Activated CD4-positive, alpha-beta T cell treated with anti-CD3 and anti-CD28 coated beads, Interleukin-2, Interleukin-6, amounts not matched to agents 100 ng/mL and 50 ng/mL, durations not matched to agents 16 hours and 8 hours (primary cell): Measurements from ENCODE around the gene NR2E1.

Experiments used
- DNase-seq: peaks from one replicate; pipeline ENCODE4 v3.0.0-alpha.2; 2020

Gene NR2E1

GRCh38 chr6:108165714-108166663 lies at the start of gene NR2E1:
Gene NR2E1 (plus strand): TSS chr6:108166022. CDS start chr6:108166766, 744 bp downstream.
- DNase-seq, result no peak

- no peak for DNase-seq
Measured at GRCh38 chr6:108116546-108117426, 49.0 kb upstream of the NR2E1 start.

DNA sequence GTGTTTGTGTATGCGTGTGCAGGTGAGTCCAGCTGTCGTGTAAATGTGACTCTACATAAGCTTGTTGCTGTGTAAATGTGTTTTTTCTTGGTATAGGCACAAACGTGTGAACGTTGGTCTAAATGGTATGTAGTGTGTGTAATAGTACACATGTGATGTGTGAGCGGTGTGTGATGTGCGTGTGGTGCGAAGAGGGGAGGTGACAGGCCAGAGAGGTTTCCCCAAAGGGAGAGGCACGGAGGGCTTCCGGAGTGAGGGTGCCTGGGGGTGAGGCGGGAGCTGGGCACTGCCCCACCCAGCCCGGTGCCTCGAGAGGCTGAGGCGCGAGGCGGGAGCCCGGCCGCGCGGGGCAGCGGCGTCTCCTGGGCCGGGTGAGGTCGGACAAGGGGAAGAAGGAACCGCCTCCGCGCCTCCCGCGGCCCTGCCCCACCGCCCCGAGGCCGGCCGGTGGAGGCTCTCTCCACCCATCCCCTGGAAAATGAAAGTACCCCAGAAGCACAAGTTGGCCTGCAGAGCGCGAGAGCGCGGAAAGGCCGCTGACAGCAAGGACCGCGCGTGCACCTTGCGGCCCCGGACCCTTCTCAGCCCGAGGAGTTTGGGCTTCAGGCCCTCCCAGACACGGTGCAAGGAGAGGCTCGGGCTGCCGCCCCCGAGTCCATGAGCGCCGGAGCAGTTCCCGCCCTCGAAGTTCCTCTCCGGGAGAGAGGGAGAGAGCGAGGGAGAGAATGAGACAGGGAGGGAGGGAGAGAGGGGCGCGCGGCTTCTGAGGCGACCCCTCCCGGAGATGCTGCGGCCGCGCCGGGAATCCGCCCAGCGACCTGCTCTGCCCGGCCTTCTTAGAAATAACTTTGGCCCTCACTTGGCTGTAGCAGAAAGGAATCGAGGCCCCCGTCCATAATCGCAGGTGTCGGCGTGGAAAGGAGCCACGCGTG lies 48.1 kb upstream of the NR2E1 start:
- DNase-seq, result peak; percentile 22

DNA sequence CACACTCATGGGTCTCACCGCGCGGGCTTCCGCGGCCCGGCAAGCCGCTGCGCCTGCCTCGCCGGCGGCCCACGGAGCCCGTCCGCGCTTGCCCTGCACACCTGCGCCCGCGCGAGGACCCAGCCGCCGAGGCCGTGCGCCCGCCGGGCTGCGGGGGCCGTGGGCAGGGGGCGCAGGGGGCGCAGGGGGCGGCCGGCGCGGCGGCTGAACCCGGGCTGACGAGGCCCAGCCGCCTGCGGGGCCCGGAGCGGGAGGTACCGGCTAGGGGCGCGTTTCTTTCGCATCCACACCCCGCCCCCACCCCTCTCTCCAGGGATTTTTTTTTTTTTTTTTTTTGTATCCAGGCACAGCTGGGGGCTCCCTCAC lies 47.5 kb upstream of the NR2E1 start:
- DNase-seq, result no peak

DNA sequence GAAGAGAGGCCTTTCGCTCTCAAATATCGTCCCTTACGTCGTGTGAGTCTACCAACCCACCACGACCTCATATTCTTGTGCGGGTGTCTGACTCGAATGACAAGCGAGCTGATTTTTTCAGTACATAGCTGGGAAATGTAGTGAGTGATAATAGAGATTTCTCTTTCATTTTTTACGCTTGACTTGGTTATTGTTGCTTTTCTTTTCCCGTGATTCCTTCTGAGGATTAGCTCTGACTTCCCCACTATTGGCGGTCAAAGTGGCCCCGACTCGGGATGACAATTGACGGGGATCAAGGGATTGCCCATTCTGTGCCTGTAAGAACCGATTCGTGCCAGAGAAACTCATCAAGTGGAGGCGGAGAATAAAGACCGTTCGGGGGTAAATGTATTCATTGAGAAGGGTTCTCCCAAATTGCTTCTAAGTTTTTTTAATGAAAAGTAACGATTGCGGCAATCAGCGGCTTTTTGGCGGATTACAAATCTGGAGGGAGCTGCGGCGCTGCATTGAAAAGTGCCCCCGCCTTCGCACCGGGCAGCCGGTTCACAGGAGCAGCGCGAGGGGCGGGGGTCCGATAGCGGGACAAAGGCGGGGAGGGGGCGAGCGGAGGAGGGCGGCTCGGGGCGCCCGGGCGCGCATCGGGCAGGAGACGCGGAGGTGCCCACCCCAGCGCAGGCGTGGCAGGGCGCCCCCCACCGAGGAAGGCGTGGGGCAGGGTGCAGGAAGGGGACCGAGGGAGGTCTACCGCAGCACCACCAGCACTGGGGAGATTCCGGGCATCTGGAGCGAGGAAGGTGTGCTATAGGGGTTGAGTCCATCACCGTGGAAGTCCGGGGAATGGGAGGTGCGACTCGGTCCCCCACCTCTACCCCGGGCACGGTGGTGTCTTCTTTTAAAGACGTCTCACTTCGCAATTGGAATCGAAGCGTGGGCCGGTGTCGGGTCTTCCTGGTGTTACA lies 46.7 kb upstream of the NR2E1 start:
- no peak for DNase-seq

- DNase-seq, result no peak
Measured at GRCh38 chr6:108119769-108120141, 46.1 kb upstream of the NR2E1 start.

DNA sequence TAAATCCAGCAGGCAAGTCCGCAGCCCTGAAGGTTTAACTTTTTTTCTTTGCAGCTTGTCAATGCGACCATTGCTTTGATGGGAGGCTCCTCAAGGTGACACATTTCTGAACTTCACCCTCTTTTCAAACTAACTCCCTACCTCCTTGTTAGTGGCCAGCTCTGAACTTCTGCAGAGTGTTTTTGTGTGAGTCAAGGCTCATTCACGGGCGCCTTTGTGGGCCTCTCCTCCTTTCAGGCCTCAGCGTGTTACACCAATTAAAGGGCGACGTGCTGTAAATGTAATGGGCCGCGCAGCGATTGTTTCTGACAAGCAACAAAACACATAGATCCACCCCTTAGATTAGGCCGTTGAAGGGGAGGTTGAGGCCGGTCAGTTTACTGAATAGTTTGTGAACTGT lies 45.5 kb upstream of the NR2E1 start:
- DNase-seq, result no peak

- no peak for DNase-seq
Measured at GRCh38 chr6:108121612-108122011, 44.2 kb upstream of the NR2E1 start.

- DNase-seq, result no peak
Measured at GRCh38 chr6:108123481-108123929, 42.3 kb upstream of the NR2E1 start.

GRCh38 chr6:108123946-108124345 lies 41.9 kb upstream of the NR2E1 start:
- DNase-seq, result no peak

DNA sequence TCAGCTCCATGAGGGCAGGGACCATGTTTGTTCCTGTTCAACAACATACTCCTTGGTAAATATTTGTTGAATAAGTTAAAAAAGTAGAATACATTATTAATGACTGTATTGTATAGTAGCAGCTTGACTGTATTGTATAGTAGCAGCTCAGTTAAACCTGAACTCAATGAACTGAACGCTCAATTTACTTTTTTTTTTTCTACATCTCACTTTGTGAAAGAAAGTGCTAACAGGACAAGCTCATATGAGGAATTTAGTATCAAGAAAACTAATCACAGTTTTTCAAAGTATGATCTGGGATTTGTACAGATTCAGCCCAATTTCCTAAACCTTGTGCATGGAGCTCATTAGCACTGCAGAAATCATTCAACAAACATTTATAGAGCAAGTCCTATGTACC lies 38.8 kb upstream of the NR2E1 start:
- DNase-seq, result no peak

- DNase-seq, result no peak
Measured at GRCh38 chr6:108127826-108128225, 38.0 kb upstream of the NR2E1 start.

DNA sequence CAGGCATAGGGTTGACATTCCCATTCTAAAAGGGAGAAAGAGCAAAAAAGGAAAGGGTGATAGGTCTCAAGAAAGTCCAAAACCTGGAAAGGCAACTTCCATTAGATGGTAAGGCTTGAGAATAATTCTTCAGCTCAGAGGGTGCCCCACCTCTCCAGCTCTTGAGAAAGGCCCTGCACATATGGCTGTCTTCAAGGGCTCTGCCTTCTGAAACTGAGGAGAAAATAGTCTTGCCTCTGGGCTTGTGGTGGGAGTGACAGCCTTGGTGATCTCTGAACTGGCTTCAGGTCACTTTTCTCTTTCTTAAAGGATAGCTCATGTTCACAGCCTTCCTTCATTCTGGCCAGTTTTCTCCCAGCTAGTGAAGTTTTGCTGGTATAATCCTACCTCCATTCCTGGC lies 35.6 kb upstream of the NR2E1 start:
- no peak for DNase-seq

DNA sequence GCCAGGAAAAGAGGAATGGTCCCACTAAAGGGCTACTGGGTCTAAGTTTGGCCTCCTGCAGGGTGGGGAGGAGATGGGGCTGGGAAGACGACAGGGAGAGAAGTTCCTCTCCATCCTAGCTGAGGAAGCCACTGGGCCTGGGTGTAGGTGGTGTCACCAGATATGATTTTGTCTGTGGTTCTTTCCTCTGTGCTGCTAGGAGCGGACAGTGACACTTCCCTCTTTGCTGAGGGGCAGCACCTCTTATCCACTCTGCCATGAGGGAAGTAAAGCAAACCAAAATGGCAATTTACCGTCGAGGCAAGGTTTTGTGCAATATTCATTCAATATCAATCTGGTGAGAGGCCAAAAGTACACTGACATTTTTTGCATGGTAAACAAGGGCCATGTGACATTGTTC lies 33.0 kb upstream of the NR2E1 start:
- DNase-seq, result no peak

DNA sequence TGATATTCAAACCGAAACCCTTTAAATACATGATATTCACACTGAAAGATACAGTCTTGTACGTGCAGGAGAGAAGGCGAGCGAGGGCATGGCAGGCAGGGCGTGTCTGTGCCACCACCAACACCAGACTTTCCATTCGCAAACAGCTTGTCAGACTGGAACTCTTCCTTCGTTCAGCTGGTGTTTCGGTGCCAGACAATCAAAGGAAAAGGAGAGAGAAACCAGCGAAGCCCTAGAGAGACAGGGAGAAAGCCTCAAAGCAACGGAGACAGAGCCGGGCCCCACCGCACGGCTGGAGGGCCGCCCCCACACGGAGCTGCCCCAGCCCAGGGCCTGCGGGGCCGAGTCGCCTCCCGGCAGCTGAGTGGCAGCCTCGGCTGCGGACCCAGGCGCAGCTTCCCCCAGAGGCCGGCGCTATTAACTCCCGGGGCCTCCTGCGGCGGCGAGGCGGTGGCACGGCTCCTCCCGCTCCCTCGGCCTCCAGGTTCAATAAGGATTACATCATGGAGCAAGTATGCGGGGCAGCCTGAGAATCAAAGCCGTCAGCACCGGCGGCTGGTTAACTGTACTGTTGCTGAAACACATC lies 32.1 kb upstream of the NR2E1 start:
- peak; percentile 52 for DNase-seq

DNA sequence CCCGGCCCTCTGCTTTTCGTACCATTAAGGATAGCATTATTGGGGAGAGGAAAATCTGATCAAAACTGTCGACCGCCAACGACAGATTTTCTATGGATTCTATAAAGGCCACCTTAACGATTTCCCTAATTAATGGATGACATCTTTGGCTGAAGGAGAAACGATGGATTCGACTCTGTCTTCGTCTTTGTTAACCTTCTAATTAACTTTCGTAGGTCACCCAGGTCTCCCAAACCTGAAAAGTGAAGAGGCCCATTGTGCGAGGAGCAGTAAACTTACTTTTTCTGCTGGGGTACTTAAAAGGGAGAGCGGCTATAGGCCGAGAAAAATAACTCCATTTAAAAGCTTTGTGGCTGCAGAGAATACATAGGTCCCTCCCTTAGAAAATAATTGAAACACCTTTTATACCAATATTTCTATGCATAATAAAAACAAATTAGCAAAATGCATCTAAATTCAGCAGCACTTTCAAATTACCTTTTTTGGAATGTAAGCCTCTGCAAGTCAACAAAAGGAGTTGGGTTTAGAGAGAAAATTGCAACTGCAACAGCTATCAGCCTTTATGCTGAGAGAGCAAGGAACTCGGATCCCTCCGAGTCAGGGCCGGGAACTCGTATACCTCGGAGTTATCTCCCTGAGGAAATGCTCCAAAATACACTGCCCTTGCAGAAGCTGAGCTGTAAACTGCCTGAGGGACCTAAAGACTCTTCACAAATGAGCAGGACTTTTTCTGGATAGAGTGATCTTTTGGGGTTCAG lies 31.4 kb upstream of the NR2E1 start:
- DNase-seq, result no peak

GRCh38 chr6:108142240-108142639 lies 23.6 kb upstream of the NR2E1 start:
- DNase-seq, result no peak

DNA sequence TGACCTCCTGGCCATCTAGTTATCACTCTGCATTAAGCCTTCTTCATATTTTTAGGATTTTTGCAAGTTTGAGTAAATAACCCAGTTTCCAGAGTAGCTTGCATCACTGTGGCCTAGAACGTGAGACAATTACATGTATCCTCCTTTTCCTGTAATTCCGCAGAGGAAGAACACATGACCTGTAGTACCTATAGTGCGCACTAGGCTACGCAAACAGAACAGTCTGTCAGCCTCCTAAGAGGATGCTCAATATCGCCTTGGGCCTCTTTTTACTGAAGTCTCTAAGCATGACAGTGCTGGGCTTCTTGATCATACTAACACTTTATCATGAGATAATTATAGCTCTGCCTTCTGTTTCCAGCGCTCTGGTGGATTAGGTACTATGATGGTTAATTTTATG lies 20.2 kb upstream of the NR2E1 start:
- DNase-seq, result no peak

- DNase-seq, result no peak
Measured at GRCh38 chr6:108152446-108152845, 13.4 kb upstream of the NR2E1 start.
